Measurements from ENCODE around the gene SURF6.
"Not testable (repeated sequence)": the region's sequence is repeated elsewhere in the genome, so short reads cannot be mapped to it uniquely, and the experiment has no call there.

Gene SURF6

GRCh38 chr9:133290751-133291302 lies 45.2 kb downstream of the SURF6 start:
- DNase-seq (ENCODE audit: low read depth), result no peak

GRCh38 chr9:133286523-133286922 lies 49.5 kb downstream of the SURF6 start:
- no peak for DNase-seq (ENCODE audit: low read depth)

DNA sequence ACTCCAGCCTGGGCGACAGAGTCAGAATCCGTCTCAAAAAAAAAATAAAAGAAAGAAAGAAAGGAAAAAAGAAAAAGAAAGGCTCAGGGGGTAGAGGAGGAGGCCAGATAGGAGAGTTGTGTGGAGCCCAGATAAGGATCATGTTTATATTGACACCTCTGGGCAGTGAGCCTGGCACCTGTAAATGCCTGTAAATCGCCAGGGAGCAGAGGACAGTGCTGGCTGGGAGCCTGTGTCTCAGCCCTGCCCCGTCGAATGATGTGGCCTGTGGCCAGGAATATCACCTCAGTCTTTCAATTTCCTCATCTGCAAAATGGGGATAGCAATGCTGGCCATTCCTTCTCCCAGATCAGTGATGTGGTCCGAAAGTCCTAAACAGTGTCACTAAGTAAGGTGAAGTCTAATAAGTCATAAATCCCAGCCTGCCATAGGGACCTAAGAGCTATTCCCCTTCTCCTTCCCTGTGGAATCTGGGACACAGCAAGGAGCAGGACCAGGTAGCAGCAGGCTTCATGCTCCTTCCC lies 50.7 kb downstream of the SURF6 start:
- no peak for DNase-seq (ENCODE audit: low read depth)

- no peak for DNase-seq (ENCODE audit: low read depth)
Observed at GRCh38 chr9:133284362-133284761, 51.6 kb downstream of the SURF6 start.

DNA sequence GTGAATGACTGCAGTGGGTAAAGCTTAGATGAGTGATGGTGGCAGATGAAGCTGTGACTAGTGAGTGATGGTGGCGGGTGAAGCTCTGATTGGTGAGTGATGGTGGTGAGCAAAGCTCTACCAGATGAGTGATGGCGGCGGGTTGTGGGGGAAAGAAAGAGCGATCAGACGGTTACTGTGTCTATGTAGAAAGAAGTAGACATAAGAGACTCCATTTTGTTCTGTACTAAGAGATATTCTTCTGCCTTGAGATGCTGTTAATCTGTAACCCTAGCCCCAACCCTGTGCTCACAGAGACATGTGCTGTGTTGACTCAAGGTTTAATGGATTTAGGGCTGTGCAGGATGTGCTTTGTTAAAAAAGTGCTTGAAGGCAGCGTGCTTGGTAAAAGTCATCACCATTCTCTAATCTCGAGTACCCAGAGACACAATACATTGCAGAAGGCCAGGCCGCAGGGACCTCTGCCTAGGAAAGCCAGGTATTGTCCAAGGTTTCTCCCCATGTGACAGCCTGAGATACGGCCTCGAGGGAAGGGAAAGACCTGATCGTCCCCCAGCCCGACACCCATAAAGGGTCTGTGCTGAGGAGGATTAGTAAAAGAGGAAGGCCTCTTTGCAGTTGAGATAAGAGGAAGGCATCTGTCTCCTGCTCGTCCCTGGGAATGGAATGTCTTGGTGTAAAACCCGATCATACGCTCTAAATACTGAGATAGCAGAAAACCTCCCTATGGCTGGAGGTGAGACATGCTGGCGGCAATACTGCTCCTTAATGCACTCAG lies 52.5 kb downstream of the SURF6 start:
- not testable (repeated sequence) for DNase-seq (ENCODE audit: low read depth)

- no peak for DNase-seq (ENCODE audit: low read depth)
Observed at GRCh38 chr9:133282464-133283238, 53.3 kb downstream of the SURF6 start.

GRCh38 chr9:133280392-133280791 lies 55.6 kb downstream of the SURF6 start:
- no peak for DNase-seq (ENCODE audit: low read depth)

Measured in T follicular helper cell (primary cell).